CD8-positive, alpha-beta memory T cell (primary cell): Measurements from ENCODE around the gene DMBX1. TPM values are rescaled to one million over a fixed set of nuclear protein-coding genes. Genes with fewer than 3 reads are reported as not detected.

Experiments
- CTCF ChIA-PET: fragments of 350-600 bp; sonication (Branson Sonifier 250); formaldehyde crosslinking; loops from one replicate; lab custom pipeline; 2021; ENCODE audit warnings: antibody characterized with exemption; lab: Charles Lee
- POLR2A ChIA-PET: fragments of 350-600 bp; sonication (Branson Sonifier 250); formaldehyde crosslinking; loops from one replicate; lab custom pipeline; 2021; ENCODE audit warnings: antibody characterized with exemption; lab: Charles Lee
- DNase-seq, 5 donors: peaks; one replicate each; pipeline versions ENCODE4 v3.0.0 to v3.0.0-alpha.2; 2020 to 2022; ENCODE audit warnings: mixed read lengths in 1 of 5
- H3K27ac ChIP-seq: one replicate; pipeline ENCODE4 v1.7.0; 2013; ENCODE audit warnings: low read depth, mild to moderate bottlenecking, low read length, moderate library complexity
- H3K27me3 ChIP-seq: 2 replicates; pipeline ENCODE4 v1.7.0; 2013; ENCODE audit warnings: low read length, mild to moderate bottlenecking; ENCODE audit not compliant: insufficient read depth, poor library complexity, severe bottlenecking
- H3K36me3 ChIP-seq: 2 replicates; pipeline ENCODE4 v1.7.0; 2013; ENCODE audit warnings: mild to moderate bottlenecking, low read length, moderate library complexity; ENCODE audit not compliant: insufficient read depth
- H3K4me1 ChIP-seq: 2 replicates; pipeline ENCODE4 v1.7.0; 2013; ENCODE audit warnings: mild to moderate bottlenecking, low read length, moderate library complexity; ENCODE audit not compliant: insufficient read depth
- H3K4me3 ChIP-seq: 2 replicates; pipeline ENCODE4 v1.7.0; 2013; ENCODE audit warnings: mild to moderate bottlenecking, low read length
- H3K9me3 ChIP-seq: 2 replicates; pipeline ENCODE4 v1.7.0; 2013; ENCODE audit warnings: mild to moderate bottlenecking, low read length
- H3K27ac Mint-ChIP-seq, 8 donors: one replicate each; pipeline ENCODE4 v1.8.0; 2020 to 2021; ENCODE audit warnings: mixed read lengths in 8 of 8, mild to moderate bottlenecking in 6 of 8, inconsistent platforms in 3 of 8, moderate library complexity in 3 of 8
- H3K27me3 Mint-ChIP-seq, 2 donors: one replicate each; pipeline ENCODE4 v1.8.0; 2020 to 2021; ENCODE audit warnings: mixed read lengths in 2 of 2, mild to moderate bottlenecking in 1 of 2, moderate library complexity in 1 of 2
- H3K36me3 Mint-ChIP-seq, 3 donors: one replicate each; pipeline ENCODE4 v1.8.0; 2020 to 2021; ENCODE audit warnings: mixed read lengths in 3 of 3, inconsistent platforms in 1 of 3, mild to moderate bottlenecking in 1 of 3
- H3K4me1 Mint-ChIP-seq, 3 donors: one replicate each; pipeline ENCODE4 v1.8.0; 2020 to 2021; ENCODE audit warnings: mixed read lengths in 3 of 3, inconsistent platforms in 1 of 3, mild to moderate bottlenecking in 1 of 3
- H3K4me3 Mint-ChIP-seq, 7 donors: one replicate each; pipeline ENCODE4 v1.8.0; 2020 to 2021; ENCODE audit warnings: mixed read lengths in 7 of 7, mild to moderate bottlenecking in 6 of 7, moderate library complexity in 4 of 7, inconsistent platforms in 2 of 7
- H3K9me3 Mint-ChIP-seq, 5 donors: one replicate each; pipeline ENCODE4 v1.8.0; 2020 to 2022; ENCODE audit warnings: mixed read lengths in 5 of 5, mild to moderate bottlenecking in 3 of 5, moderate library complexity in 2 of 5, inconsistent platforms in 1 of 5
- polyA plus RNA-seq: library from polyadenylated mRNA; unstranded; fragments of 300-500 nt; fragmentation: Illumina TruSeq; gene quantifications from one replicate; pipeline ENCODE4 v1.2.3, GENCODE V29; 2021
- total RNA-seq, 2 experiments: library from RNA; stranded (reverse); gene quantifications; one replicate each; pipeline ENCODE4 v1.2.3, GENCODE V29; 2021

DMBX1 gene
- total and polyA plus RNA-seq, 3 experiments from 2014 or later = not detected

DNA sequence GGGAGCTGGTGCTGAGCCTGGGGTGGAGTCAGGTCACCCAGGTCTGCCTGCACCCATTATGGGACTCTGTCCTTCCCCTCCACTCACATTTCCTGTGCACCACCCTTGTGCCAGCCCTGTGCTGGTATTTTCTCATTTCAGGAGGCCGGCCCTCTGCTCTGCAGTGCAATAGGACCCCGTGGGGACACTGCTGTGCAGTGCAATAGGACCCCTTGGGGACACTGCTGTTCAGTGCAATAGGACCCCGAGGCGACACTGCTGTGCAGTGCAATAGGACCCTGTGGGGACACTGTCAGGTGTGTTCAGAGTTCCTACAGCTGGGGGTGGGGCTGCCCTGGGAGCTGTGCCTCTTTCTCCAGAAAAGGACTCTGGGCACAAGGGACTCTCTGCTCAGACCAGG lies 36.2 kb upstream of the DMBX1 start:
- ChIA-PET POLR2A (no interaction called here), CTCF (interaction anchor here (1.4 to 1.9 kb wide), 2 partner anchors 9 to 74 kb away, joined by 4 read pairs; no protein-coding TSS in a partner anchor)
- H3K27ac Mint-ChIP-seq = peak overlapping the region in 1 of 8 donors; percentile 47
- H3K4me1 Mint-ChIP-seq = peaks cover 2 to 8% (median 5%) of the 10 kb centered on the region in 3 donors
- Histone ChIP-seq H3K9me3 (no peaks in the 10 kb centered on the region), H3K27me3 (peaks cover 10% of the 10 kb centered on the region), H3K4me1 (no peaks in the 10 kb centered on the region), H3K4me3 (no peak overlapping the region), H3K27ac (no peak overlapping the region), H3K36me3 (no peaks in the 10 kb centered on the region)
- no peaks in the 10 kb centered on the region for H3K9me3 Mint-ChIP-seq
- no peak overlapping the region for H3K4me3 Mint-ChIP-seq
- peaks cover 19 to 65% of the 10 kb centered on the region in 2 donors for H3K27me3 Mint-ChIP-seq
- no peak for DNase-seq
- H3K36me3 Mint-ChIP-seq = no peaks in the 10 kb centered on the region

DNA sequence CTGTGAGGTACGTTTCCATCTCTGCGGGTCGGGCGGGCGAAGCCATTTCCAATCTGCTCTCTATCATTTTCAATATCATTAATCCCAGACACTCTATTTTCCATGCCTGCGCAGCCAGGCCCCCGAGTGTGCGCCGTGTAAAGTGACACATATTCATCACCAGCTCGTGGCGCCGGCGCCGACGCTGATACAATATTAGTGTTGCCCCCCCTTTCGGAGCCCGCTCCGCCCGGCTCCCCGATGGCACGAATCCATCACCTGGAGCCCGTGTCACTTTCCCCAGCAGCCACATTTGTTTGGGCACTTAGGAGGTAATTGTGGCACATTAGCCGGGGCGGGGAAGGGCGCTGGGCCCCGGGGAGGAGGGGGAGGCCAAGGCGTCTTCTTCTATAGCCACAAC lies 33.7 kb upstream of the DMBX1 start:
- DNase-seq = no peak
- H3K4me3 Mint-ChIP-seq = no peak overlapping the region
- Histone ChIP-seq H3K4me3 (no peak overlapping the region), H3K27ac (no peak overlapping the region), H3K4me1 (no peaks in the 10 kb centered on the region), H3K9me3 (no peaks in the 10 kb centered on the region), H3K27me3 (peaks cover 5% of the 10 kb centered on the region), H3K36me3 (no peaks in the 10 kb centered on the region)
- H3K36me3 Mint-ChIP-seq = no peaks in the 10 kb centered on the region
- H3K27ac Mint-ChIP-seq = no peak overlapping the region
- H3K9me3 Mint-ChIP-seq = no peaks in the 10 kb centered on the region
- ChIA-PET CTCF (no interaction called here), POLR2A (no interaction called here)
- H3K27me3 Mint-ChIP-seq = peaks cover 16 to 62% of the 10 kb centered on the region in 2 donors
- H3K4me1 Mint-ChIP-seq = no peaks in the 10 kb centered on the region

DNA sequence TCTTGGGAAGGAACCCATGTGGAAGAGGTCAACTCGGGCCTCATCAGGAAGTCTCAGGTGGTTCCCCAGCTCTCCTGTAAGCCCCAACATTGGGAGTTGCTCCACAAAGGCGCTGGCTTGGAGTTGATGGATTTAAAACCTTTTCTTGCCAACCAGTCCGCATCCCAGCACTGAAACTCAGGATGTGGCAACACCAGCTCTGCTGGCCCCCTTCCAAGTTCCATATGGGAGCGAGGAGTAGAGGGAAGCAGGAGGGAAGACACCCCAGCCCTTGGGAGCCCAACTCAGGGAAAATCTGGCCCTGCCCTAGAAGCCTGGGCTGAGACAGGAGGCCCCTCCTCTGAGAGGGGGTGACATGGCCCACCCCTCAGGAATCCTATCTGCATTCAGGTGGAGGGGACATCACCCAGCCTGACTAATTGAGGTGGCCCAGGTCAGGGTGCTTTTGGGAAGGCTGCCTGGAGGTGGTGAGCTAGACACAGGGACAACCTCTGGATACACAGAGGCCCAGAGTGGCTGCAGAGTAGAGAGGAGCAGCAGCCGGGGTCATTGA lies 33.1 kb upstream of the DMBX1 start:
- no peaks in the 10 kb centered on the region for H3K4me1 ChIP-seq
- H3K9me3 Mint-ChIP-seq = no peaks in the 10 kb centered on the region
- H3K27me3 ChIP-seq = peaks cover 5% of the 10 kb centered on the region
- no peaks in the 10 kb centered on the region for H3K9me3 ChIP-seq
- DNase-seq = no peak
- H3K36me3 Mint-ChIP-seq = no peaks in the 10 kb centered on the region
- H3K27me3 Mint-ChIP-seq = peaks cover 16 to 58% of the 10 kb centered on the region in 2 donors
- no peak overlapping the region for H3K4me3 ChIP-seq
- no peaks in the 10 kb centered on the region for H3K4me1 Mint-ChIP-seq
- POLR2A ChIA-PET = no interaction called here
- no peak overlapping the region for H3K27ac ChIP-seq
- H3K27ac Mint-ChIP-seq = no peak overlapping the region
- no peak overlapping the region for H3K4me3 Mint-ChIP-seq
- CTCF ChIA-PET = interaction anchor here (1.0 kb wide), 1 partner anchor 9 kb away, joined by 3 read pairs; no protein-coding TSS in a partner anchor
- H3K36me3 ChIP-seq = no peaks in the 10 kb centered on the region

GRCh38 chr1:46457178-46457577 lies 32.5 kb upstream of the DMBX1 start:
- Mint-ChIP-seq H3K4me1 (no peaks in the 10 kb centered on the region), H3K36me3 (no peaks in the 10 kb centered on the region), H3K4me3 (no peak overlapping the region), H3K27ac (no peak overlapping the region), H3K27me3 (peaks cover 16 to 56% of the 10 kb centered on the region in 2 donors), H3K9me3 (no peaks in the 10 kb centered on the region)
- CTCF ChIA-PET = interaction anchor here (1.0 kb wide), 1 partner anchor 10 kb away, joined by 3 read pairs; no protein-coding TSS in a partner anchor
- H3K27ac ChIP-seq = no peak overlapping the region
- H3K27me3 ChIP-seq = peaks cover 5% of the 10 kb centered on the region
- DNase-seq = peak in 1 of 5 donors; percentile 8
- POLR2A ChIA-PET = no interaction called here
- H3K4me3 ChIP-seq = no peak overlapping the region
- no peaks in the 10 kb centered on the region for H3K36me3 ChIP-seq
- H3K4me1 ChIP-seq = no peaks in the 10 kb centered on the region
- no peaks in the 10 kb centered on the region for H3K9me3 ChIP-seq

GRCh38 chr1:46458190-46458589 lies 31.4 kb upstream of the DMBX1 start:
- POLR2A ChIA-PET = no interaction called here

DNA sequence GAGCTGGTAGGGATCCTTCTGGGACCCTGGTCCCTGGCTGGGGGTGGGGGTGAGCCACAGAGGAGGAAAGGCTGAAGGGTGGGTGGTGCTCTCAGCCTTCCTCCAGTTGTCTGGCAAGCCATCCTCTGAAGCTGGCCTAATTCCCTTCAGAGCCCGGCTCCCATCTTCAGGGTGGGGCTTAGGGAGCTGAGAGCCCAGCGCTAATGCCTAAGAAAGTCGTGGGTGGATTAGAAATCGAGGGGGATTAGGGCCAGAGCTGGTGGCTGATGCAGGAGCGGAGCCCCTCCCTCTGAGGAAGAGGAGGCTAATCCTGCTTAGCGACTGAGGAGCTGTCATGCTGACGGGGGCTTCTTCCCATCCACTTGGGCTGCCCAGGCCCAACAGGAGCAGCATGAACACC lies 30.8 kb upstream of the DMBX1 start:
- DNase-seq = peak in 1 of 5 donors; percentile 19
- H3K4me1 Mint-ChIP-seq = no peaks in the 10 kb centered on the region
- Histone ChIP-seq H3K27ac (no peak overlapping the region), H3K27me3 (peaks cover 5% of the 10 kb centered on the region), H3K9me3 (no peaks in the 10 kb centered on the region), H3K4me3 (no peak overlapping the region), H3K4me1 (no peaks in the 10 kb centered on the region), H3K36me3 (no peaks in the 10 kb centered on the region)
- ChIA-PET POLR2A (no interaction called here), CTCF (interaction anchor here (0.8 to 1.1 kb wide), 2 partner anchors 10 to 11 kb away, joined by 3 read pairs; no protein-coding TSS in a partner anchor)
- no peak overlapping the region for H3K4me3 Mint-ChIP-seq
- no peaks in the 10 kb centered on the region for H3K36me3 Mint-ChIP-seq
- H3K9me3 Mint-ChIP-seq = no peaks in the 10 kb centered on the region
- H3K27ac Mint-ChIP-seq = peak overlapping the region in 1 of 8 donors; percentile 47
- H3K27me3 Mint-ChIP-seq = peaks cover 19 to 54% of the 10 kb centered on the region in 2 donors

More at GRCh38 chr1:46458190-46458589, 31.4 kb upstream of the DMBX1 start:
- Histone ChIP-seq H3K9me3 (no peaks in the 10 kb centered on the region), H3K36me3 (no peaks in the 10 kb centered on the region), H3K4me1 (no peaks in the 10 kb centered on the region), H3K27me3 (peaks cover 5% of the 10 kb centered on the region), H3K27ac (no peak overlapping the region), H3K4me3 (no peak overlapping the region)
- H3K27me3 Mint-ChIP-seq = peaks cover 18 to 54% of the 10 kb centered on the region in 2 donors
- H3K27ac Mint-ChIP-seq = no peak overlapping the region
- no peak for DNase-seq
- H3K9me3 Mint-ChIP-seq = no peaks in the 10 kb centered on the region
- CTCF ChIA-PET = interaction anchor here (1.1 kb wide), 1 partner anchor 9 kb away, joined by 3 read pairs; no protein-coding TSS in a partner anchor
- no peak overlapping the region for H3K4me3 Mint-ChIP-seq
- H3K36me3 Mint-ChIP-seq = no peaks in the 10 kb centered on the region
- no peaks in the 10 kb centered on the region for H3K4me1 Mint-ChIP-seq

DNA sequence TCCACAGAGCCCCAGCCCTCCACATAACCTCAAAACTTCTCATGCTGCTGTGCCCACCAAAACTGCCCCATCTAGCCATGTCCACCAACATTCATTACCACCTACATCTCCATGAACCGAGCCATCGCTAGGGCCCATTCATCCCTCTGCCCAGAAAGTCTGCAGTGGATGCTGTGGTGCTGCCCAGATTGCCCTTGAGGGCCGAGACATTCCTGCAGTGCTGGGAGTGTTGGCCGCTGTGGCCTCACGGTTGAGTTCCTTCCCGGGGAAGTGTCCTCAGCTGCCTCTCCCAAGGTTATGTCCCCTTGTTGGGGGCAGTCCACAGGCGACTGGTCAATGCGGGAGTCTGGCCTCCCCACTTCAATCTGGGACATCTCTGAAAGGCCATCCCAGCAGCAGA lies 30.3 kb upstream of the DMBX1 start:
- no peak for DNase-seq
- Mint-ChIP-seq H3K27me3 (peaks cover 16 to 56% of the 10 kb centered on the region in 2 donors), H3K36me3 (no peaks in the 10 kb centered on the region), H3K27ac (peak overlapping the region in 1 of 8 donors; percentile 15), H3K4me3 (no peak overlapping the region), H3K9me3 (no peaks in the 10 kb centered on the region), H3K4me1 (no peaks in the 10 kb centered on the region)
- POLR2A ChIA-PET = no interaction called here
- no peaks in the 10 kb centered on the region for H3K36me3 ChIP-seq
- CTCF ChIA-PET = interaction anchor here (0.8 to 1.1 kb wide), 3 partner anchors 10 to 12 kb away, joined by 3 read pairs; no protein-coding TSS in a partner anchor
- no peaks in the 10 kb centered on the region for H3K9me3 ChIP-seq
- no peak overlapping the region for H3K27ac ChIP-seq
- peaks cover 5% of the 10 kb centered on the region for H3K27me3 ChIP-seq
- H3K4me1 ChIP-seq = no peaks in the 10 kb centered on the region
- no peak overlapping the region for H3K4me3 ChIP-seq

DNA sequence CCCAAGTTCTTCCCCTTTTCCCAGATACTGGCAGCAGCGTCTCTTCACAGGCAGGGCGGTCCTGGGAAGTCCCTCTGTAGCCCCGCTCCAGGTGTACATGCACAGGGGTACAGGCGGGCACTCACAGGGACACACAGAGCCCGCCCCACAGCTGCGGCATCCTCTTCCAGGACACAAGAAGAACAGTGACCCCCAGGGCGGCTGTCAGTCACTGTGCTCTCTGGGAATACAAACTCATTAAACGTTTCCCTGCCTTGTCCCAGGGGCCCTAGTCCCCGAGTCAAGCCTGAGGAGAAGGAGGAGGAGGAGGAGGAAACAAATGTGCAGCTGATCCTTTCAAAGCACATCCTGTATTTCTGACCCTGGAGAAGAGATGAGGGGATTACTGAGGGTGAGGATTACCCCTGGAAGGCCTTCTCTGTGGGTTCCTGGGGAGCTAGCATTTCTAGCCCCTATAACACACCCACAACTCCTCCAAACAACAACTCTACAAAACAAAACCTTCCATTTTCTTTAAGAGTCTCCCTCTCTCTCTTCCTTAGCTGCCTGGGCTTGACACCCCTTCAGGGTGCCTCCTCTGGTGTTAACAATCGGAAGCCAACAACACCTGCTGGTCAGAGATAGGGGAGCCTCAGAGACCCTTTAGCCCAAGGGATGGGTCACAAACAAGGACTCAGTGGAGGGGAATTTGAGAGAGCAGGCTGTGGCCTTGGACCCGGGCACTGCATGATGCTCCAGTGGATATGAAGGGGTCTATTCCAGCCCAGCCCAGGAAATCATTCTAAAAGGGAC lies 28.4 kb upstream of the DMBX1 start:
- no peak for DNase-seq
- no peak overlapping the region for H3K4me3 ChIP-seq
- Mint-ChIP-seq H3K27me3 (peaks cover 22 to 52% of the 10 kb centered on the region in 2 donors), H3K9me3 (no peaks in the 10 kb centered on the region), H3K36me3 (no peaks in the 10 kb centered on the region), H3K4me1 (peaks cover 4 to 5% (median 4%) of the 10 kb centered on the region in 3 donors), H3K4me3 (no peak overlapping the region), H3K27ac (no peak overlapping the region)
- ChIA-PET POLR2A (no interaction called here), CTCF (no interaction called here)
- no peaks in the 10 kb centered on the region for H3K4me1 ChIP-seq
- no peaks in the 10 kb centered on the region for H3K36me3 ChIP-seq
- no peaks in the 10 kb centered on the region for H3K9me3 ChIP-seq
- peaks cover 7% of the 10 kb centered on the region for H3K27me3 ChIP-seq
- H3K27ac ChIP-seq = no peak overlapping the region
